Activated T-helper 2 cell treated with anti-CD3 and anti-CD28 coated beads, Interferon-gamma antibody, Interleukin-2, Interleukin-4, amounts not matched to agents 10 μg/mL and 5 μg/mL and 100 μg/mL, durations not matched to agents 14 hours and 24 hours and 36 hours (primary cell): Measurements from ENCODE around the gene FIZ1. TPM values are rescaled to one million over a fixed set of nuclear protein-coding genes. Genes with fewer than 3 reads are reported as not detected.

ENCODE experiments used
- DNase-seq: peaks from one replicate; pipeline ENCODE4 v3.0.0; 2021; ENCODE audit warnings: low spot score
- H3K27ac Mint-ChIP-seq: one replicate; pipeline ENCODE4 v1.8.0; 2021; ENCODE audit warnings: mixed read lengths
- H3K27me3 Mint-ChIP-seq: one replicate; pipeline ENCODE4 v1.8.0; 2021; ENCODE audit warnings: low read depth, mixed read lengths
- H3K36me3 Mint-ChIP-seq: one replicate; pipeline ENCODE4 v1.8.0; 2021; ENCODE audit warnings: low read depth, mixed read lengths
- H3K4me1 Mint-ChIP-seq: one replicate; pipeline ENCODE4 v1.8.0; 2021; ENCODE audit warnings: low read depth, mixed read lengths
- H3K4me3 Mint-ChIP-seq: one replicate; pipeline ENCODE4 v1.8.0; 2021; ENCODE audit warnings: low read depth, mild to moderate bottlenecking, moderate library complexity, mixed read lengths
- H3K9me3 Mint-ChIP-seq: one replicate; pipeline ENCODE4 v1.8.0; 2021; ENCODE audit warnings: mixed read lengths
- intact Hi-C: fragments of 100-400 bp; cut with micrococcal nuclease; formaldehyde crosslinking; loops from one replicate; pipeline ENCODE4 v1.15.1; 2023
- total RNA-seq: library from RNA; stranded (reverse); gene quantifications from 2 replicates; pipeline ENCODE4 v1.2.3, GENCODE V29; 2022

The FIZ1 gene
- total RNA-seq, 1 donor from 2014 or later = 18.9 TPM

DNA sequence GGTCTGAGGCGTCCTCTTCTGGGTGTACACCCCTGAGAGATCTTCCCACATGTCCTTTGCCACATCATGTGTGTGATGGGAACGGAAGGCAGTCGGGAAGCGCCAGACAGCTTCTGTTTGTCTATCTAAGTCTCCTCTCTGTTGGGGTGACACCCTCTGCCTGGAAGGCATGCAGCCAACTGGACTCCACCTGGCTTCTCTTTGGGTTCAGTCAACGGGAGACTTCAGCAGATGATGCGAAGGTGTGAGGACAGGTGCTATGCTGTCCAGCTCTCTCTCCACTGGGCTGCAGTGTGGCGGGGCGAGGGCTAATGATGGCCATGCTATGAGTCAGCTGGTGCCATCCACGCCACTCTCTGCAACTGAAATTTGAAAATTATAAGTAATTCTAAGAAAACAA lies 39.6 kb downstream of the FIZ1 start:
- DNase-seq = no peak
- Mint-ChIP-seq H3K4me3 (no peak overlapping the region), H3K9me3 (no peaks in the 10 kb centered on the region), H3K4me1 (no peaks in the 10 kb centered on the region), H3K36me3 (no peaks in the 10 kb centered on the region), H3K27me3 (no peaks in the 10 kb centered on the region), H3K27ac (no peak overlapping the region)
- intact Hi-C loops = no loop called here

DNA sequence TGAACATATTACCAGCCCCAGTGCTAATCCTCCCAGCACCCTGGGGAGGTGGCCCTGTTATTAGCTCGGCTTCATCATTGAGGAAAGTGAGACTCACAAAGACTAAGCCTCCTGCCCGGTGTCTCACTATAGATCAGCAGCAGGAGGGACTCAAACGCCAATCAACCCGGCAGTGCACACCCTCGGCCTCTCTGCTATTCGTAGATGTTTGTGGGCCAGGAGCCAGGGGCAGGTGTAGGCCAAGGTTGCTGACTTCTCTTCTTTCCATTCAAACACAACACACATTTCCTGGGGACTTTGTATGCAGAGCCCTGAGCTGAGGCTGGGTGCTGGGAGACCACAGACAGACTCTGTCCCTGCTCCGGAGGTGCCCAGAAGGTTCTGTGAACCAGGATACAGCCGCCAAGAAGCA lies 44.6 kb downstream of the FIZ1 start:
- Mint-ChIP-seq H3K36me3 (no peaks in the 10 kb centered on the region), H3K9me3 (no peaks in the 10 kb centered on the region), H3K27me3 (peaks cover 2% of the 10 kb centered on the region), H3K4me1 (no peaks in the 10 kb centered on the region), H3K27ac (no peak overlapping the region), H3K4me3 (no peak overlapping the region)
- no peak for DNase-seq
- intact Hi-C loops = no loop called here

GRCh38 chr19:55554302-55554701 lies 45.0 kb downstream of the FIZ1 start:
- Mint-ChIP-seq H3K27ac (no peak overlapping the region), H3K4me3 (no peak overlapping the region), H3K4me1 (no peaks in the 10 kb centered on the region), H3K27me3 (peaks cover 2% of the 10 kb centered on the region), H3K36me3 (no peaks in the 10 kb centered on the region), H3K9me3 (no peaks in the 10 kb centered on the region)
- intact Hi-C loops = no loop called here
- no peak for DNase-seq

- Mint-ChIP-seq H3K27ac (no peak overlapping the region), H3K36me3 (no peaks in the 10 kb centered on the region), H3K9me3 (no peaks in the 10 kb centered on the region), H3K27me3 (peaks cover 2% of the 10 kb centered on the region), H3K4me3 (no peak overlapping the region), H3K4me1 (no peaks in the 10 kb centered on the region)
- DNase-seq = no peak
- intact Hi-C loops = no loop called here
These were observed 45.8 kb downstream of the FIZ1 start for GRCh38 chr19:55553217-55554182.

- no peaks in the 10 kb centered on the region for H3K4me1 Mint-ChIP-seq
- H3K27ac Mint-ChIP-seq = no peak overlapping the region
- no peak overlapping the region for H3K4me3 Mint-ChIP-seq
- H3K36me3 Mint-ChIP-seq = no peaks in the 10 kb centered on the region
- intact Hi-C loops = no loop called here
- H3K9me3 Mint-ChIP-seq = no peaks in the 10 kb centered on the region
- peaks cover 2% of the 10 kb centered on the region for H3K27me3 Mint-ChIP-seq
- no peak for DNase-seq
These were observed 46.7 kb downstream of the FIZ1 start for GRCh38 chr19:55552620-55553019.

- intact Hi-C loops = no loop called here
- Mint-ChIP-seq H3K27ac (no peak overlapping the region), H3K9me3 (no peaks in the 10 kb centered on the region), H3K4me1 (no peaks in the 10 kb centered on the region), H3K36me3 (no peaks in the 10 kb centered on the region), H3K4me3 (no peak overlapping the region), H3K27me3 (peaks cover 4% of the 10 kb centered on the region)
- DNase-seq = no peak
These were observed 47.1 kb downstream of the FIZ1 start for GRCh38 chr19:55552206-55552605.

- no peaks in the 10 kb centered on the region for H3K9me3 Mint-ChIP-seq
- intact Hi-C loops = no loop called here
These were observed 49.0 kb downstream of the FIZ1 start for GRCh38 chr19:55550321-55550650.

DNA sequence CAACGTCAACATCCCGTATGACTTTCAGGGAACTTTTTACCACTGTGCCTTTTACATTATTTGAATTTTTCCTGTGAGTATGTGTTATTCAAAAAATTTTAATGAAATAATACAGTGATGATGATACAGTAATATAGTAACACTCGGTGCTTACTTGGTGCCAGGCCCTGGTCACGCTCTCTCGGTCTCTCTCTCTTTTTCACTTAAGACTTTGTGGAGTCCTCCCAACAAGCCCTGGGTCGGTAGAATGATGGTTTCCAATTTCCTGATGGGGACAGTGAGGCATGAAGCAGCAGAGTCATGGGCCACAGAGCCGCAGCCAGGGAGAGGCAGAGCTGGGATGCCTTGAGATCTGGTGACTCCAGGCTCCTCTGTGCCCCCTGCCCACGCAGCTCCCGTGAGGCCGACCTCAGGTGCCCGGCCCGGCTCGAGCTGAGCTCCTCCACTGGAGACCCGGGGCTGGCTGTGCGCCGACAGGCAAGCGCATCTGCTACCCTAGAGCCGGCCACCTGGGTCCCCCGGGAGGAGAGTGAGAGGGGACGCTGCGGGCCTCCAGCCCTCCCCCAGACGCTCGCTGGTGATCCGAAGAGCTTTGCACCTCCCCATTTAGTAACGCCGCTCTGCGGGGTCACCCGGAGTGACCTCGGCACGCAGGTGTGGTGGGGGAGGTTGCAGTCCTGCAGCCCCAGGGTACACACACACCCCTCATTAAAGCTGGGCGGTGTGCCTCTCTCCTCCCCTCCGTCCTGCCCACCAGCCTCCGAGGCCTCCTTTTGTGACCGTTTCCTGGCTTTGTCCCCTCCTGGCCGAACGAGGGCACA lies 49.6 kb downstream of the FIZ1 start:
- no peaks in the 10 kb centered on the region for H3K9me3 Mint-ChIP-seq
- peaks cover 5% of the 10 kb centered on the region for H3K27me3 Mint-ChIP-seq
- DNase-seq = no peak

More at GRCh38 chr19:55550321-55550650, 49.0 kb downstream of the FIZ1 start:
- Mint-ChIP-seq H3K27me3 (peaks cover 5% of the 10 kb centered on the region), H3K27ac (no peak overlapping the region), H3K4me1 (no peaks in the 10 kb centered on the region), H3K36me3 (no peaks in the 10 kb centered on the region), H3K4me3 (no peak overlapping the region)
- no peak for DNase-seq

DNA sequence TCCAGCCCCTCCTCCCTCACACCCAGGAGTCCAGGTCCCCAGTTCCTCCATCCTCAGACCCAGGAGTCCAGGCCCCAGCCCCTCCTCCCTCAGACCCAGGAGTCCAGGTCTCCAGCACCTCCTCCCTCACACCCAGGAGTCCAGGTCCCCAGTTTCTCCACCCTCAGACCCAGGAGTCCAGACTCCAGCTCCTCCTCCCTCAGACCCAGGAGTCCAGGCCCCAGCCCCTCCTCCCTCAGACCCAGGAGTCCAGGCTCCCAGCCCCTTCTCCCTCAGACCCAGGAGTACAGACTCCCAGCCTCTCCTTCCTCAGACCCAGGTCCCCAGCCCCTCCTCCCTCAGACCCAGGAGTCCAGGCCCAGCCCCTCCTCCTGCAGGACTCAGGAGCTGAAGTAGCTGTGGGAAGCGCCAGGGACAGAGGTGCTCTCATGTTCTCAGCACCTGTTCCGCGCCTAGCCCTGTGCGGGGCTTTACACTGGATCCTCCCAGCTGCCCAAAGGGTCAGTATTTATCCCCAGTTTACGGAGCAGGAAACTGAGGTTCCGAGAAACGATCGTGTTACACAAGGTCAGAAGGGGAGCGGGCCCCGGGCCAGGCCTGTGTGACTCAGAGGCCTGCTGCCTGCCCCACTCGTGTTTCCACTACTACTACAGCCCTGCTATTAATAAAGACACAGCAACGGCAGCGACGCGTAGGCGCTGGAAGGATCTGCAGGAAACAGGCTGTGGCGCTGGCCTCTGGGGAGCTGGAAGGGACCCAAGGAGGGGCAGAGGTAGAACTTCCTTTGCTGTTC lies 52.3 kb downstream of the FIZ1 start:
- H3K4me1 Mint-ChIP-seq = no peaks in the 10 kb centered on the region
- H3K27me3 Mint-ChIP-seq = peaks cover 3% of the 10 kb centered on the region
- H3K27ac Mint-ChIP-seq = no peak overlapping the region
- no peak overlapping the region for H3K4me3 Mint-ChIP-seq
- intact Hi-C loops = no loop called here
- no peaks in the 10 kb centered on the region for H3K9me3 Mint-ChIP-seq
- no peaks in the 10 kb centered on the region for H3K36me3 Mint-ChIP-seq
- DNase-seq = no peak

More for the DNA sequence above, 49.6 kb downstream of the FIZ1 start:
- Mint-ChIP-seq H3K36me3 (no peaks in the 10 kb centered on the region), H3K4me1 (no peaks in the 10 kb centered on the region), H3K4me3 (no peak overlapping the region), H3K27ac (no peak overlapping the region)
- intact Hi-C loops = no loop called here

GRCh38 chr19:55546011-55546410 lies 53.3 kb downstream of the FIZ1 start:
- Mint-ChIP-seq H3K27me3 (peaks cover 3% of the 10 kb centered on the region), H3K4me3 (no peak overlapping the region), H3K27ac (no peak overlapping the region), H3K4me1 (no peaks in the 10 kb centered on the region), H3K36me3 (no peaks in the 10 kb centered on the region), H3K9me3 (no peaks in the 10 kb centered on the region)
- DNase-seq = no peak
- intact Hi-C loops = no loop called here

GRCh38 chr19:55545443-55545842 lies 53.9 kb downstream of the FIZ1 start, which contains the start of gene SBK3:
TSS of gene SBK3 (minus strand) at chr19:55545543. CDS start at chr19:55545543, 0 bp downstream.
- H3K27me3 Mint-ChIP-seq = peaks cover 3% of the 10 kb centered on the region
- H3K27ac Mint-ChIP-seq = no peak within 1 kb of the TSS
- H3K36me3 Mint-ChIP-seq = no peaks in the 10 kb centered on the region
- no peak within 1 kb of the TSS for H3K4me3 Mint-ChIP-seq
- no peaks in the 10 kb centered on the region for H3K9me3 Mint-ChIP-seq
- intact Hi-C loops = no loop called here
- no peak for DNase-seq
- no peaks in the 10 kb centered on the region for H3K4me1 Mint-ChIP-seq

GRCh38 chr19:55544776-55545439 lies 54.4 kb downstream of the FIZ1 start:
- H3K9me3 Mint-ChIP-seq = no peaks in the 10 kb centered on the region
- no peak overlapping the region for H3K4me3 Mint-ChIP-seq
- H3K36me3 Mint-ChIP-seq = no peaks in the 10 kb centered on the region
- no peak for DNase-seq
- H3K27me3 Mint-ChIP-seq = peaks cover 3% of the 10 kb centered on the region
- H3K4me1 Mint-ChIP-seq = no peaks in the 10 kb centered on the region
- intact Hi-C loops = no loop called here
- no peak overlapping the region for H3K27ac Mint-ChIP-seq
